Prostate gland (tissue), 2 donors: ENCODE results near the gene FMO5. TPM values are rescaled to one million over a fixed set of nuclear protein-coding genes. Genes with fewer than 3 reads are reported as not detected.
"Not testable (repeated sequence)": the region's sequence is repeated elsewhere in the genome, so short reads cannot be mapped to it uniquely, and the experiment has no call there.

ENCODE experiments used
- DNase-seq: peaks from one replicate; pipeline ENCODE4 v3.0.0-alpha.2; 2019; ENCODE audit warnings: low spot score
- H3K27ac ChIP-seq, 2 donors: fragments of 200-600 bp; sonication (generic); 2 replicates each; pipeline ENCODE4 v1.5.1; 2017 to 2019
- H3K27me3 ChIP-seq: fragments of 200-600 bp; sonication (generic); replicated peaks from 2 replicates; pipeline ENCODE4 v1.5.1; 2019; ENCODE audit not compliant: insufficient read depth
- H3K36me3 ChIP-seq, 2 donors: fragments of 200-600 bp; sonication (generic); 1 replicate in 1 of 2; 2 replicates in 1 of 2; pipeline versions ENCODE4 v1.5.1 to v1.8.1; 2017 to 2019
- H3K4me1 ChIP-seq: fragments of 200-600 bp; sonication (generic); replicated peaks from 2 replicates; pipeline ENCODE4 v1.5.1; 2019
- H3K4me3 ChIP-seq, 2 donors: fragments of 200-600 bp; sonication (generic); 2 replicates each; pipeline ENCODE4 v1.5.1; 2017 to 2019
- H3K9me3 ChIP-seq: fragments of 200-600 bp; sonication (generic); 2 replicates; pipeline ENCODE4 v1.5.1; 2017
- CTCF ChIP-seq, 4 experiments: fragments of 200-600 bp in 2 of 4; fragments of 450-650 bp in 2 of 4; sonication (generic) in 2 of 4; IDR thresholded peaks; 1 replicate in 3 of 4; 2 replicates in 1 of 4; pipeline ENCODE4 v1.5.1; 2016 to 2019; ENCODE audit warnings: antibody characterized with exemption in 4 of 4, mild to moderate bottlenecking in 2 of 4, moderate library complexity in 2 of 4
- POLR2A ChIP-seq: fragments of 450-650 bp; IDR thresholded peaks from one replicate; pipeline ENCODE4 v1.6.1; 2016; ENCODE audit warnings: antibody characterized with exemption, mild to moderate bottlenecking
- POLR2AphosphoS5 ChIP-seq: sonication (generic); formaldehyde crosslinking; IDR thresholded peaks from one replicate; pipeline ENCODE4 v1.6.1; 2017; ENCODE audit warnings: antibody characterized with exemption
- WGBS: methylation state at CpG from one replicate; pipeline ENCODE4 v1.1.5; 2018; 5-methylcytosine and 5-hydroxymethylcytosine counted together
- intact Hi-C: fragments of 100-400 bp; cut with DNase I; formaldehyde crosslinking; loops from one replicate; pipeline ENCODE4 v1.14.2; 2022
- total RNA-seq, 2 donors: library from RNA; depleted of rRNA; stranded (reverse); fragments of >200 nt; gene quantifications; one replicate each; pipeline ENCODE4 v1.1.0, GENCODE V29; 2016

The FMO5 gene
- total RNA-seq, 2 donors from 2014 or later, result 9.1 to 19.3 TPM

GRCh38 chr1:147204080-147204479 is 21.1 kb downstream of the FMO5 start:
- no peak overlapping the region for H3K4me3 ChIP-seq
- H3K4me1 ChIP-seq, result no peaks in the 10 kb centered on the region
- 83% methylated on average over 3 of the region's 3 CpGs for WGBS
- H3K27ac ChIP-seq, result no peak overlapping the region
- intact Hi-C loops, result no loop called here
- H3K27me3 ChIP-seq, result no peaks in the 10 kb centered on the region
- H3K9me3 ChIP-seq, result no peaks in the 10 kb centered on the region
- TF ChIP-seq POLR2AphosphoS5, result no peak
- no peak for TF ChIP-seq POLR2A
- no peak for TF ChIP-seq CTCF (IDR thresholded peaks at IDR 0.05)
- H3K36me3 ChIP-seq, result no peaks in the 10 kb centered on the region
- DNase-seq, result no peak

GRCh38 chr1:147202576-147202975 is 22.6 kb downstream of the FMO5 start:
- DNase-seq, result no peak
- no peaks in the 10 kb centered on the region for H3K4me1 ChIP-seq
- H3K27ac ChIP-seq, result no peak overlapping the region
- no peaks in the 10 kb centered on the region for H3K27me3 ChIP-seq
- H3K9me3 ChIP-seq, result no peaks in the 10 kb centered on the region
- intact Hi-C loops, result no loop called here
- WGBS, result 78% methylated on average over 2 of the region's 2 CpGs
- no peak overlapping the region for H3K4me3 ChIP-seq
- TF ChIP-seq POLR2A (no peak), CTCF (IDR thresholded peaks at IDR 0.05) (no peak), POLR2AphosphoS5 (no peak)
- no peaks in the 10 kb centered on the region for H3K36me3 ChIP-seq

GRCh38 chr1:147201786-147202185 is 23.4 kb downstream of the FMO5 start:
- no peaks in the 10 kb centered on the region for H3K4me1 ChIP-seq

GRCh38 chr1:147201276-147201675 is 23.9 kb downstream of the FMO5 start:
- no peak overlapping the region for H3K27ac ChIP-seq
- WGBS, result 93% methylated on average over 4 of the region's 4 CpGs
- intact Hi-C loops, result no loop called here
- no peaks in the 10 kb centered on the region for H3K4me1 ChIP-seq
- no peak for DNase-seq
- no peaks in the 10 kb centered on the region for H3K36me3 ChIP-seq
- TF ChIP-seq POLR2AphosphoS5 (no peak), POLR2A (no peak)
- no peaks in the 10 kb centered on the region for H3K9me3 ChIP-seq
- H3K27me3 ChIP-seq, result no peaks in the 10 kb centered on the region
- H3K4me3 ChIP-seq, result no peak overlapping the region

More at GRCh38 chr1:147201786-147202185, 23.4 kb downstream of the FMO5 start:
- H3K27ac ChIP-seq, result no peak overlapping the region
- H3K9me3 ChIP-seq, result no peaks in the 10 kb centered on the region
- TF ChIP-seq POLR2A, result no peak
- no peak for TF ChIP-seq POLR2AphosphoS5
- TF ChIP-seq CTCF (IDR thresholded peaks at IDR 0.05), result no peak
- no peak for DNase-seq
- H3K4me3 ChIP-seq, result no peak overlapping the region
- no peaks in the 10 kb centered on the region for H3K36me3 ChIP-seq
- intact Hi-C loops, result no loop called here
- WGBS, result 98% methylated on average over 1 of the region's 1 CpG
- H3K27me3 ChIP-seq, result no peaks in the 10 kb centered on the region

GRCh38 chr1:147197324-147197723 is 27.8 kb downstream of the FMO5 start:
- 93% methylated on average over 3 of the region's 3 CpGs for WGBS
- not testable (repeated sequence) for DNase-seq, H3K4me1 ChIP-seq

GRCh38 chr1:147189514-147189913 is 35.6 kb downstream of the FMO5 start:
- intact Hi-C loops, result no loop called here
- no peak for TF ChIP-seq POLR2AphosphoS5
- TF ChIP-seq CTCF (IDR thresholded peaks at IDR 0.05), result no peak
- TF ChIP-seq POLR2A, result no peak
- Histone ChIP-seq H3K36me3 (no peaks in the 10 kb centered on the region), H3K27me3 (no peaks in the 10 kb centered on the region), H3K9me3 (no peaks in the 10 kb centered on the region), H3K27ac (no peak overlapping the region), H3K4me1 (no peaks in the 10 kb centered on the region), H3K4me3 (no peak overlapping the region)
- WGBS, result 88% methylated on average over 2 of the region's 2 CpGs
- DNase-seq, result no peak

More at GRCh38 chr1:147197324-147197723, 27.8 kb downstream of the FMO5 start:
- H3K36me3 ChIP-seq, H3K9me3 ChIP-seq, H3K27me3 ChIP-seq, H3K4me3 ChIP-seq, intact Hi-C loops, H3K27ac ChIP-seq: not testable (repeated sequence)
